NCI-H128 (cell line): ENCODE measurements around the gene PDXDC1.
"Not testable (repeated sequence)": the region's sequence is repeated elsewhere in the genome, so short reads cannot be mapped to it uniquely, and the experiment has no call there.

Experiments
- DNase-seq: peaks from one replicate; lab custom pipeline; 2025; ENCODE audit not compliant: unreplicated experiment; lab: John Stamatoyannopoulos, UW

The PDXDC1 gene

GRCh38 chr16:15059324-15059723, 84.5 kb downstream of the PDXDC1 start:
- no peak for DNase-seq

GRCh38 chr16:15062085-15062810, 87.4 kb downstream of the PDXDC1 start:
- DNase-seq, result not testable (repeated sequence)

- not testable (repeated sequence) for DNase-seq
Measured at GRCh38 chr16:15065961-15066360, 91.1 kb downstream of the PDXDC1 start.

- DNase-seq, result not testable (repeated sequence)
Measured at GRCh38 chr16:15066690-15067089, 91.9 kb downstream of the PDXDC1 start.

GRCh38 chr16:15071013-15071412, 96.2 kb downstream of the PDXDC1 start:
- DNase-seq, result not testable (repeated sequence)

GRCh38 chr16:15071916-15072769, 97.3 kb downstream of the PDXDC1 start:
- not testable (repeated sequence) for DNase-seq

GRCh38 chr16:15073101-15073500, 98.3 kb downstream of the PDXDC1 start:
- DNase-seq, result no peak

- not testable (repeated sequence) for DNase-seq
Measured at GRCh38 chr16:15076161-15076560, 101.3 kb downstream of the PDXDC1 start.

GRCh38 chr16:15080883-15081282, 106.1 kb downstream of the PDXDC1 start:
- not testable (repeated sequence) for DNase-seq

- DNase-seq, result not testable (repeated sequence)
Measured at GRCh38 chr16:15082788-15083187, 108.0 kb downstream of the PDXDC1 start.

- DNase-seq, result not testable (repeated sequence)
Measured at GRCh38 chr16:15090663-15091269, 115.9 kb downstream of the PDXDC1 start.

GRCh38 chr16:15093571-15093954, 118.7 kb downstream of the PDXDC1 start:
- DNase-seq, result not testable (repeated sequence)

- peak; percentile 53 for DNase-seq
Measured at GRCh38 chr16:15093955-15094827, 119.4 kb downstream of the PDXDC1 start, which contains the start of gene RRN3. Gene RRN3, minus strand, starts transcription at chr16:15094272. Its CDS starts 39 bp downstream, at chr16:15094233.

GRCh38 chr16:15096583-15096972, 121.8 kb downstream of the PDXDC1 start:
- DNase-seq, result not testable (repeated sequence)

- DNase-seq, result not testable (repeated sequence)
Measured at GRCh38 chr16:15099366-15099909, 124.6 kb downstream of the PDXDC1 start.

- not testable (repeated sequence) for DNase-seq
Measured at GRCh38 chr16:15100372-15100987, 125.7 kb downstream of the PDXDC1 start.

- DNase-seq, result not testable (repeated sequence)
Measured at GRCh38 chr16:15127641-15128425, 153.0 kb downstream of the PDXDC1 start.

GRCh38 chr16:15130256-15130932, 155.6 kb downstream of the PDXDC1 start:
- not testable (repeated sequence) for DNase-seq
